ENCODE measurements around the gene LDB2. TPM values are rescaled to one million over a fixed set of nuclear protein-coding genes. Genes with fewer than 3 reads are reported as not detected.

LDB2 gene
- total and polyA plus RNA-seq, 7 donors = 7.0 to 18.9 (median 10.1) TPM

DNA sequence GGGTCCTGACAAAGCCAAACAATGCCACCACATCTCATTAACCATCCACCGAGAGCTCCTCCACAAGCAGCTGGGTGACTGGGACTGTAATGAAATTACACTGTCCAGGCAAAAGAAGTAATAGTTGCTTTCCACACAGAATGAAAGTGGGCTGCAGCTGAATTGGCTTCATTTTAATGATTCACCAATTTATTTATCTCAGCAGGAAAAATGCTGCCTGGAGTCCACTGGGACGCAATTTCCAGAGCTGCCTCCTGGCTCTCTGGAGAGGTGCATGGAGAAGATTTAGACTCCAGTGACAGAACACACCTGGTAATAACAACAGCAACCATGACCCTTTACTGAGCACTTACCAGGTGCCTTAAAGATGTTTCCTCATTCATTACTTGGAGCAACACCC, 226.7 kb downstream of the LDB2 start:
- TF ChIP-seq, protein P1, sequence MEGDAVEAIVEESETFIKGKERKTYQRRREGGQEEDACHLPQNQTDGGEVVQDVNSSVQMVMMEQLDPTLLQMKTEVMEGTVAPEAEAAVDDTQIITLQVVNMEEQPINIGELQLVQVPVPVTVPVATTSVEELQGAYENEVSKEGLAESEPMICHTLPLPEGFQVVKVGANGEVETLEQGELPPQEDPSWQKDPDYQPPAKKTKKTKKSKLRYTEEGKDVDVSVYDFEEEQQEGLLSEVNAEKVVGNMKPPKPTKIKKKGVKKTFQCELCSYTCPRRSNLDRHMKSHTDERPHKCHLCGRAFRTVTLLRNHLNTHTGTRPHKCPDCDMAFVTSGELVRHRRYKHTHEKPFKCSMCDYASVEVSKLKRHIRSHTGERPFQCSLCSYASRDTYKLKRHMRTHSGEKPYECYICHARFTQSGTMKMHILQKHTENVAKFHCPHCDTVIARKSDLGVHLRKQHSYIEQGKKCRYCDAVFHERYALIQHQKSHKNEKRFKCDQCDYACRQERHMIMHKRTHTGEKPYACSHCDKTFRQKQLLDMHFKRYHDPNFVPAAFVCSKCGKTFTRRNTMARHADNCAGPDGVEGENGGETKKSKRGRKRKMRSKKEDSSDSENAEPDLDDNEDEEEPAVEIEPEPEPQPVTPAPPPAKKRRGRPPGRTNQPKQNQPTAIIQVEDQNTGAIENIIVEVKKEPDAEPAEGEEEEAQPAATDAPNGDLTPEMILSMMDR (IDR thresholded peaks at IDR 0.05) = no peak
- peaks cover 0 to 2% (median 0%) of the 10 kb centered on the region in 3 donors for H3K27me3 ChIP-seq (ENCODE audit: insufficient read depth in 3 of 3, low read length in 2 of 3)
- no peak overlapping the region for H3K4me3 ChIP-seq
- H3K4me1 ChIP-seq = no peaks in the 10 kb centered on the region
- no peaks in the 10 kb centered on the region for H3K9me3 ChIP-seq
- ATAC-seq (no peak), DNase-seq (no peak)
- H3K27ac ChIP-seq = no peak overlapping the region
- no peaks in the 10 kb centered on the region for H3K36me3 ChIP-seq (ENCODE audit: insufficient read depth in 1 of 2, low read depth in 1 of 2)
- intact Hi-C loops (cut with DNase I) = no loop called here
- 62 to 67% (median 65%) methylated on average over 2 of the region's 2 CpGs for WGBS, 3 donors

DNA sequence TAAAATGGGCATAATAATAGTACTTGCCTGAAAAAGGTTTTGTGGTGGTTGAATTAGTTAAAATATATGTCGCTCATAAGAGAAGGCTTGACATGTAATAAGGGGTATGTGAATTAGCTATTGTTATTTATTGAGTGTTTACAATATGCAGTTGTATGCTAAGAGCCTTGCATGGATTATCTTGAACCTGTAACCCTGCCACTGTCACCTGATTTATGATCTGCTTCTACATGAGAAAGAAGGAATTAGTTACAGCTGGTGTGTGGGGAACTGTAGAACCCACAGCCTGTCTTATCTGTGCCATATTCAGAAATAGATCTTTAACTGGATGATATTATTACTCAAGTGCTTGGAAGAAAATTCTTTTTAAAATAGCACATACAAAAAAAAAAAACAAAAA, 227.7 kb downstream of the LDB2 start:
- H3K4me1 ChIP-seq = no peaks in the 10 kb centered on the region

DNA sequence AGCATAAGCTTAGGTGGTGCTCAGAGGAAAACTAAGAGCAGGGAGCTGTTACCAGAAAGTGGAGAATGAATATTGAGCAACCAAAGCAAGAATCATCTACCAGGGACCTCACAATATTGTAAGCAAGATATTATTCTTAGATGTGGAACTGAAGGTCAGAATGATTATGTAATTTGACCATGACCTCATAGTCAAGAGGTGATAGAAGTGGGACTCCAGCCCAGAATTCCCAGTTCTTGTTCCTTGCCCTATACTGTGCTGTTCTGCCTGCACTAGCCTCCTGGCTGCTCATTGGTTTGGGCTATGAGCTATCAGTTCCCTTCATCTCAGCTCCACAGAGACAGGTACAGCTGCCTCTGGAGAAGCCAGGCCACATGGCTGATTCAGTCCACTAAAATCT, 229.4 kb downstream of the LDB2 start:
- TF ChIP-seq, protein P1 (IDR thresholded peaks at IDR 0.05) = no peak
- no peaks in the 10 kb centered on the region for H3K9me3 ChIP-seq
- H3K36me3 ChIP-seq (ENCODE audit: insufficient read depth in 1 of 2, low read depth in 1 of 2) = no peaks in the 10 kb centered on the region
- H3K27me3 ChIP-seq (ENCODE audit: insufficient read depth in 3 of 3, low read length in 2 of 3) = peaks cover 0 to 2% (median 0%) of the 10 kb centered on the region in 3 donors
- H3K4me1 ChIP-seq = no peaks in the 10 kb centered on the region
- intact Hi-C loops (cut with DNase I) = no loop called here
- no peak overlapping the region for H3K27ac ChIP-seq
- ATAC-seq (no peak), DNase-seq (no peak)
- no peak overlapping the region for H3K4me3 ChIP-seq

More for the DNA sequence above, 227.7 kb downstream of the LDB2 start:
- WGBS, 3 donors = 92 to 99% (median 98%) methylated on average over 1 of the region's 1 CpG
- Histone ChIP-seq H3K27me3 (ENCODE audit: insufficient read depth in 3 of 3, low read length in 2 of 3) (peaks cover 0 to 2% (median 0%) of the 10 kb centered on the region in 3 donors), H3K27ac (no peak overlapping the region), H3K36me3 (ENCODE audit: insufficient read depth in 1 of 2, low read depth in 1 of 2) (no peaks in the 10 kb centered on the region), H3K4me3 (no peak overlapping the region), H3K9me3 (no peaks in the 10 kb centered on the region)
- TF ChIP-seq, protein P1 (IDR thresholded peaks at IDR 0.05) = no peak
- DNase-seq (no peak), ATAC-seq (no peak)
- intact Hi-C loops (cut with DNase I) = no loop called here

DNA sequence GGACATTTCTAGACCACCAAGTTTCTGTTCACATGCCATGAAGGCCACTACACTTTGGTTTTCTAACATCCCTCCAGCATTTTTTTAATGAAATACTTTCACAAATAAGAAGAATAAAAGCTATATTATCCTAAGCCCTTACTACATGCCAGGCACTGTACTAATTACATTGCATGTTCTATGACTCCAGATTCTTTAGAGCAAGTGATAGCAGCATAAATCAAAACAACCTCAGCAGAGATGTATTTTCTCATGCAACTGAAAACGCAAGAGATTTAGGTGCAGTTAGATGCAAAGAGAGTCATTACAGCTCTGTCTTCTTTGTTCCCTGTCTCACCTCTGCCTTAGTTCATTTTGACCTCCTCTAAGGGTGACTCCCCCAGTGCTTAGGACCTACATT, 230.0 kb downstream of the LDB2 start:
- DNase-seq (no peak), ATAC-seq (no peak)
- Histone ChIP-seq H3K36me3 (ENCODE audit: insufficient read depth in 1 of 2, low read depth in 1 of 2) (no peaks in the 10 kb centered on the region), H3K4me1 (no peaks in the 10 kb centered on the region), H3K27me3 (ENCODE audit: insufficient read depth in 3 of 3, low read length in 2 of 3) (peaks cover 0 to 2% (median 0%) of the 10 kb centered on the region in 3 donors), H3K9me3 (no peaks in the 10 kb centered on the region), H3K4me3 (no peak overlapping the region), H3K27ac (no peak overlapping the region)
- TF ChIP-seq, protein P1 (IDR thresholded peaks at IDR 0.05) = no peak
- intact Hi-C loops (cut with DNase I) = no loop called here
- WGBS, 3 donors = 54 to 63% (median 56%) methylated on average over 1 of the region's 1 CpG

DNA sequence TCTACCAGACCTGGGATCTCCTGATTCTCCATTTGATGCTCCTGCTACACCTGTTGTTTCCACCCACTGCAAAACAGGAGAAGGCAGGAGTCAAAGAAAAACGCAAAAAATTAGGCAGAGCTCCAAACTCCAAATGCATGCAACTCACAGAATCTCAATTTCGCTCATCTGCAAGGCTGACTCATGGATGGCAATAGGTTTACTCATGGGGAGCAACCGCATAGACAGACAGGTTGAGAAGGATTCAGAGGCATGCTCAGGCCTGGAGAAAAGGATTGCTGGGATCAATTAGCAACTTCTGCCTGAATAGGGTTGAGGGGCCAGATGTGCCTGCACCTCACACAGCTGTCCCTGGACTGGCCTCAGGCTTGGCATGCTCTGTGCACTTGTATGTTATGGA, 231.0 kb downstream of the LDB2 start:
- Histone ChIP-seq H3K36me3 (ENCODE audit: insufficient read depth in 1 of 2, low read depth in 1 of 2) (no peaks in the 10 kb centered on the region), H3K4me3 (no peak overlapping the region), H3K27me3 (ENCODE audit: insufficient read depth in 3 of 3, low read length in 2 of 3) (peaks cover 0 to 2% (median 0%) of the 10 kb centered on the region in 3 donors), H3K27ac (no peak overlapping the region), H3K4me1 (no peaks in the 10 kb centered on the region), H3K9me3 (no peaks in the 10 kb centered on the region)
- intact Hi-C loops (cut with DNase I) = no loop called here
- WGBS, 3 donors = 79 to 87% (median 82%) methylated on average over 3 of the region's 3 CpGs
- TF ChIP-seq, protein P1 (IDR thresholded peaks at IDR 0.05) = no peak
- no peak for DNase-seq
- ATAC-seq = no peak

Measured in psoas muscle (tissue), 8 donors.